ENCODE results near the gene YJEFN3.
A peak's percentile ranks its signal among the peaks of the same experiment; 100 is the strongest.

GRCh38 chr19:19485161-19485997 is 43.3 kb upstream of the YJEFN3 start:
- no peak for TF ChIP-seq ZNF530 (tag by site-specific recombination; IDR thresholded peaks at IDR 0.05; ENCODE audit: low read depth)
- TF ChIP-seq ZBTB49 (tag by site-specific recombination; IDR thresholded peaks at IDR 0.05; ENCODE audit: low read depth): no peak
- TF ChIP-seq KLF10 (tag by site-specific recombination; IDR thresholded peaks at IDR 0.05): no peak
- TF ChIP-seq, protein P1, sequence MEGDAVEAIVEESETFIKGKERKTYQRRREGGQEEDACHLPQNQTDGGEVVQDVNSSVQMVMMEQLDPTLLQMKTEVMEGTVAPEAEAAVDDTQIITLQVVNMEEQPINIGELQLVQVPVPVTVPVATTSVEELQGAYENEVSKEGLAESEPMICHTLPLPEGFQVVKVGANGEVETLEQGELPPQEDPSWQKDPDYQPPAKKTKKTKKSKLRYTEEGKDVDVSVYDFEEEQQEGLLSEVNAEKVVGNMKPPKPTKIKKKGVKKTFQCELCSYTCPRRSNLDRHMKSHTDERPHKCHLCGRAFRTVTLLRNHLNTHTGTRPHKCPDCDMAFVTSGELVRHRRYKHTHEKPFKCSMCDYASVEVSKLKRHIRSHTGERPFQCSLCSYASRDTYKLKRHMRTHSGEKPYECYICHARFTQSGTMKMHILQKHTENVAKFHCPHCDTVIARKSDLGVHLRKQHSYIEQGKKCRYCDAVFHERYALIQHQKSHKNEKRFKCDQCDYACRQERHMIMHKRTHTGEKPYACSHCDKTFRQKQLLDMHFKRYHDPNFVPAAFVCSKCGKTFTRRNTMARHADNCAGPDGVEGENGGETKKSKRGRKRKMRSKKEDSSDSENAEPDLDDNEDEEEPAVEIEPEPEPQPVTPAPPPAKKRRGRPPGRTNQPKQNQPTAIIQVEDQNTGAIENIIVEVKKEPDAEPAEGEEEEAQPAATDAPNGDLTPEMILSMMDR (tag by site-specific recombination; IDR thresholded peaks at IDR 0.05): no peak
- TF ChIP-seq ZNF148 (tag by site-specific recombination; IDR thresholded peaks at IDR 0.05; ENCODE audit: borderline replicate concordance): no peak
- TF ChIP-seq, protein P2, sequence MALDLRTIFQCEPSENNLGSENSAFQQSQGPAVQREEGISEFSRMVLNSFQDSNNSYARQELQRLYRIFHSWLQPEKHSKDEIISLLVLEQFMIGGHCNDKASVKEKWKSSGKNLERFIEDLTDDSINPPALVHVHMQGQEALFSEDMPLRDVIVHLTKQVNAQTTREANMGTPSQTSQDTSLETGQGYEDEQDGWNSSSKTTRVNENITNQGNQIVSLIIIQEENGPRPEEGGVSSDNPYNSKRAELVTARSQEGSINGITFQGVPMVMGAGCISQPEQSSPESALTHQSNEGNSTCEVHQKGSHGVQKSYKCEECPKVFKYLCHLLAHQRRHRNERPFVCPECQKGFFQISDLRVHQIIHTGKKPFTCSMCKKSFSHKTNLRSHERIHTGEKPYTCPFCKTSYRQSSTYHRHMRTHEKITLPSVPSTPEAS (tag by site-specific recombination; IDR thresholded peaks at IDR 0.05): no peak
- no peak for TF ChIP-seq ZNF146 (tag by site-specific recombination; IDR thresholded peaks at IDR 0.05)
- TF ChIP-seq ZNF114 (tag by site-specific recombination; IDR thresholded peaks at IDR 0.05): no peak
- TF ChIP-seq, protein P3, sequence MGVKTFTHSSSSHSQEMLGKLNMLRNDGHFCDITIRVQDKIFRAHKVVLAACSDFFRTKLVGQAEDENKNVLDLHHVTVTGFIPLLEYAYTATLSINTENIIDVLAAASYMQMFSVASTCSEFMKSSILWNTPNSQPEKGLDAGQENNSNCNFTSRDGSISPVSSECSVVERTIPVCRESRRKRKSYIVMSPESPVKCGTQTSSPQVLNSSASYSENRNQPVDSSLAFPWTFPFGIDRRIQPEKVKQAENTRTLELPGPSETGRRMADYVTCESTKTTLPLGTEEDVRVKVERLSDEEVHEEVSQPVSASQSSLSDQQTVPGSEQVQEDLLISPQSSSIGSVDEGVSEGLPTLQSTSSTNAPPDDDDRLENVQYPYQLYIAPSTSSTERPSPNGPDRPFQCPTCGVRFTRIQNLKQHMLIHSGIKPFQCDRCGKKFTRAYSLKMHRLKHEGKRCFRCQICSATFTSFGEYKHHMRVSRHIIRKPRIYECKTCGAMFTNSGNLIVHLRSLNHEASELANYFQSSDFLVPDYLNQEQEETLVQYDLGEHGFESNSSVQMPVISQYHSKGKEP (tag by site-specific recombination; IDR thresholded peaks at IDR 0.05): no peak
- TF ChIP-seq SCRT2 (tag by site-specific recombination; IDR thresholded peaks at IDR 0.05): peak; percentile 34; the same call in 1 of the 2 replicates
- TF ChIP-seq ZNF416 (tag by site-specific recombination; IDR thresholded peaks at IDR 0.05): no peak
- TF ChIP-seq ZNF558 (tag by site-specific recombination; IDR thresholded peaks at IDR 0.05): no peak
